HG03159 (cell line): Measurements from ENCODE around the gene HSF5.
"Not testable (repeated sequence)": the region's sequence is repeated elsewhere in the genome, so short reads cannot be mapped to it uniquely, and the experiment has no call there.

Source experiments
- ATAC-seq: cut with Tn5 transposase; IDR thresholded peaks from one replicate; pipeline ENCODE4 v1.9.1; 2021; ENCODE audit warnings: mild to moderate bottlenecking, moderate library complexity; ENCODE audit not compliant: unreplicated experiment

HSF5 gene

DNA sequence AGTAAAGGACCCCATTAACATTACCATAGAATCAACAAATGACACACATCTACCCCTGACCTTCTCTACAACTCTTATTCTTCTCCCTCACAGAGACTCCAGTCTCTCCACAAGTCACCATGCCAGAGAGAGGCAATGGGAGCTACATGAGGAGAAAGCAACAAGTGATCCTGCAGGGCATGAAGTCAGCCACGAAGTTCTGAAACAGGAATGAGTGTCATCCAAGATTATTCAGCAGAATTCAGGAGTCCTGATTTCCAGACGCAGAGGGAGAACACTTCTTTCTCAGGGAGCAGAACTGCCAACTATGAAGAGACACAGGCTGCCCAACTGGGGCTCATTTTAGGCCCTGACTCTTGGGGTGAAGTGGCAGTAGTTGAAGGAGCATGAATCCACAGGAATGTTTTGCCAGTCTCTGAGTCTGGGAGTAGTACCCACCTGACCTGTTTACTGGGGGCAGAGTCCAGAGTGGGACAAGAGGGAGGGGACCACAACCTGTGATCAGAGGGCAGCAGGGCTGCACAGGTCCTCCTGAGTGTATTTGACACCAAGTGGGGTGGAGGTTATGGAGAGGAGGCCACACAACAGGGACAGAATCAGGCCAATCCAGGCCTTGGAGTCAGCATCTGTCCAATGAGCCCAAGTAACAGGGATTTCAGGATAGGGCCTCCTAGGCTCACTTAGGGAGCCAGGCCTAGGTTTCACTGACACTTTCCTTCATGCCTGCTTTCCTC, 28.6 kb upstream of the HSF5 start:
- ATAC-seq, result no peak

DNA sequence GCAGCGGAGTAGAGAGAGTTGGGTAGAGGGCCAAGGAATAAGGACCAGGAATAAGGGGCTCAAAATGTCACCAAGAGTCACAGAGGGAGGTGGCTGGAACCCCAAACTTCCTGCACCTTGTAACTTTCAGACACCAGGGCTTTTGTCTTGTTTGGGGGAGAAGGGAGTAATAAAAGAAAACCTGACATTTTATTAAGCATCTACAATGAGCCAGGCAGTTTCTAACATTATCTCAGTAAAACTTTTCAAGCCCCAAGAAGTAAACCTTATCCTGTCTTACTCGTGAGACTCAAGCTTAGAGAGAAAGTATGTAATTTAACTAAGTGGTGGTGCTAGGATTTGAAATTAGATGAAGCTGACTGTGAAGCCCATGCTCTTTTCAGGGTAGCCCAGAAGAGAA, 27.1 kb upstream of the HSF5 start:
- ATAC-seq, result no peak

DNA sequence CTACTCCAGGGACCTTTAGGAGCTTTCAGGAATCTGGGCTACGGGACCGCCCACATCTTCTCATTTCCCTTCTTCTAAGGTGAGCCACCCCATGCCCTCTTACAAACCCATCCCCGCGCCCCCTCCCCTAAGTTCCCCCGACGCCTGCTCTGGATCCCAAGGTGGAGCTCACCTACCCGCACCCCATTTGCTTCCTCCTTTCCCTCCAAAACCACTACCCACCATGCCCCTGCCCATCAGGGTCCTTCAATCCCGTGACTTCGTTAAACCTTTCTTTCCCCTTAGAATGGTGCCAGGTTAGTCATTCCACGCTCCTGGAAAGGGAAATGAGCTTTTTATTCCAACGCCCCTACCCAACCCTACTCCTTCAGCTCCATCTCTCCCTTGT, 26.6 kb upstream of the HSF5 start:
- no peak for ATAC-seq

DNA sequence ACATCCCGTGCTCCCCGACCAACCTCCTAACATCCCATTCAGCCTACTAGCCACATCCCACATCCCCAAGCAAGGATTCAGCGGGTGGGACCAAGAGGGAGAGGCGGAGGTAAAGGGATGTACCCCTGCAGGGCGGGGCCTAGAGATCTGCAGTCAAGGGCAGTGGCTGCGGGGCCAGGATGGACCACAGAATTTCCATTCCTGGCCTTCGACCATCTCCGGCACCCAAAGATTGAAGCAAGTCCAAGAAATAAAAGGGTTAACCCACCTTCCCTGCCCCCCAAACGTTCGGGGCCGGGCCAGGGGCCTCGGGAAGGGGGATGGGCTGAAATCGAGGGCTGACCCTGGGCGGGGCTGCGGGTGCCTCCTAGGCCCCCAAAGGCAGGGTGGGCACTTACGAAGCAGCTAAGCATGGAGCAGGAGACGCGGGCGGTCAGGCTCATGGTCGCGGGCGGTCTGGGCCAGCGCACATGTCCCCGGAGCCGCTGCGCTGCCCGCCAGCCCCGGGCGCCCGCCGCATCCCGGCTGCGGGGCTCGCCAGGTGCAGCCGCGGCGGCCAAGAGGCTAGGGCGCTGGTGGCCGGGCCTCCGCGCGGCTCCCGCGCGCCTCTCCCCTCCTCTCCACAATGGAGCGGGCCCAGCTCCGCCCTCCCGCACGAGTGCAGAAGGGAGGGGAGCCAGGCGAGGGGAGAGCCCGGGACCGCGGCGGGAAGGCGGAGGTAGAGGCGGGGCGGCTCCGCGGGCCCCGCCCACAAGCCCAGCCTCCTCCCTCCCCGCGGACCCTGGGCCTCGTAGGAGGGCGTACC, 26.0 kb upstream of the HSF5 start, which contains the start of gene MTMR4:
Gene MTMR4, minus strand, starts transcription at position 674 of the 805 bp plus-strand sequence. Its CDS starts 231 bp downstream, at position 443.
- ATAC-seq, result no peak

DNA sequence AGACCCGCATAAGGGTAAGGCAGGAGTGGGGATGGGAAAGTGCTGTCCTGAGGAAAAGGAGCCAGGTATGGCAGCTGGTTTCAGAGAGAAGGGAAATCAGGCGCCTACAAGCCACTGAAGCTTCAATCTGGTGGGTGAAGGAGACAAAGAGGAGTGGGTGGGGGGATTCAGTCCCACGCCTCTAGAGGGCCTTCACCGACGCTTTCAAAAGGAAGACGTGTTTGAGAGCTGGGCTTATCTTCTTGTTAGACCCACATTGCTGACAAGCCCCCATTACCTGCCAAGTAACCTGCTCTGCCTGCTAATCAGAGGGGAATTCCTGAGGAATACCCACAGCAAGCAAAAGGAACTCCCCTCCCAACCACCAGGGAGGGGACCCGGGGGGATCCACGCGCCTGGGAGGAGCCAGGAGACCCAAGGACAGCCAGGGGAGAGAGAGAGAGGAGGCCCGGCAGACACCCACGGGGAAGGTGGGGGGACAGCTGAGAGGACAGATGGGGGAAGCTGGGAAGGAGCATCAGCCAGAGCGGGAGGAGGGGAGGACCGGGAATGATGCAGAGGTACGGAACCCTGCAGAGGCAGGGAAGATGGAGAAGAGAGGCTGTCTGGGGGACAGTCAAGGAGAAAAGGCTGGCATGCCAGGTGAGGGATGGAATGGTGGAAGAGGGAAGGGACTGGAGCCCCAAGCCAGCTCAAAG, 25.2 kb upstream of the HSF5 start:
- no peak for ATAC-seq

DNA sequence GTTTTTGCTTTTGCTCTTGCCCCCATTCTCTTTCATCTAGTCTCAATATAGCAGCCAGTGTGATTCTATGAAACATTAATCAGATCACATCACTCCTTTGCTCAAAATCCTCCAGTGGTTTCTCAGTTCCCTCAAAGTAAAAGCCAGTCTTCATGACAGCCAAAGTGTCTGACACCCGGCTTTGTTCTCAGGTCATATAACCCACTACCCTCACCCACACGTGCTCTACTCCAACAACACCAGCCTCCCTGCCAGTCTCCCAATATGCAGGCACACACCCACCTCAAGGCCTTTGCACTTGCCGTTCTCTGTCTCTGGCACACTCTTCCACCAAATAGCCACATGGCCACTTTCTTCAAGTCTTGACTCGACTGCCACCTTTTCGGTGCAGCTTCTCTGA, 21.9 kb upstream of the HSF5 start:
- no peak for ATAC-seq

DNA sequence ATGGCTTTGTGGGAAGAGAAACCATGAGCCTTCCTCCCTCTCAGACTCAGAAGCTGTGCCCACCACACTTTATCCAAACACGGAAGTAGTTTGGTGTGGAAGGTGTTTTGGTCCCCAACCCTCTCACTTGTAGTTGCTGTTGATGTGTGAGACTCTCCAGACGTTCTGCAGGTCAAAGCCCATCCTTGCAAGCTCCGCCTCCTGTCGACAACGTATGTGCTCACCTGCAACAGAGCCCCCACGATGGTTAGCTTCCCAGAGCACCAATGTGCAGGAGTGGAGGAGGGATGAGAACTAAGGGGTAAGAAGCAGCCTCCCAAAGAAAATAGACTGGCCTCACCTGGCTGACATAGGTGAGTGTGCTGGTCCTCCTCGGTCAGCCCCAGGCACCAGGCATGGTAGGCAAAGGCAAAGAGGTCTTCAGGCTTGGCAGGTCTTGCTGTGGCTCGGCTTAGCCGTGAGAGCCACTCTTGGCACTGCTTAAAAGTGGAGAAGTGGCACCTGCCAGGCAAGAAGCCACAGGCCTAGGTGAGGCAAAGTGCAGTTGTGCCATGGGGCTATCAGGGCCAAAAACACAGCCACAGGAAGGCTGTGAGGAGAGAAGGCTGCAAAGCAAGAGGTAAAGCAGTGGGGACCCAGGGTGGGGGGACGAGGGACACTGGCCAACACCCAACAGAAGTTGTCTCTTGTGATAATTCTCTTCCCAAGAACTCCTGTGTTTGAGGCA, 20.3 kb upstream of the HSF5 start:
- no peak for ATAC-seq

DNA sequence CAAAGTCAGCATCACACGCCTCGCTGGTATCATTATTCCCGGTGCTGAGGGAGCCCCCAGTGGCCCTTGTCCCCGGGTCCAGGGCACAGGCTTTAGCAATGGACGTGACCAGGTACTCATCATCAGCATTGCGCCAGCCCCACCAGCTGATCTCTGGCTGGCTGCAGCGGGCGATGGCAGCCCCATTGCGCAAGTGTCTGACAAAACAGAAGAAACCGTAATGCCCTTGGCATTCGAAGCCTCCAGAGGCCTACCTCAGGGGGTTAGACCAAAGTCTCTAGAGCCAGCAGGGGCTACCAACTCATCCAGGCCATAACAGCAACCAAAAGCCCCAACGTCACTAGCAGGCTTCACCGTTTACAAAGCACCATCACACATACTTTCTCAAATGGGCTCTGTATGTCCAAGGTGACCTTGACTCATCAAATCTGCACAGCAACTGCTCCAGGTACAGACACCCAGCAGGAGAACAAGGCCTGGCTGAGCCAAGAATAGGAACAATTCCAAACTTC, 19.0 kb upstream of the HSF5 start:
- ATAC-seq, result no peak

DNA sequence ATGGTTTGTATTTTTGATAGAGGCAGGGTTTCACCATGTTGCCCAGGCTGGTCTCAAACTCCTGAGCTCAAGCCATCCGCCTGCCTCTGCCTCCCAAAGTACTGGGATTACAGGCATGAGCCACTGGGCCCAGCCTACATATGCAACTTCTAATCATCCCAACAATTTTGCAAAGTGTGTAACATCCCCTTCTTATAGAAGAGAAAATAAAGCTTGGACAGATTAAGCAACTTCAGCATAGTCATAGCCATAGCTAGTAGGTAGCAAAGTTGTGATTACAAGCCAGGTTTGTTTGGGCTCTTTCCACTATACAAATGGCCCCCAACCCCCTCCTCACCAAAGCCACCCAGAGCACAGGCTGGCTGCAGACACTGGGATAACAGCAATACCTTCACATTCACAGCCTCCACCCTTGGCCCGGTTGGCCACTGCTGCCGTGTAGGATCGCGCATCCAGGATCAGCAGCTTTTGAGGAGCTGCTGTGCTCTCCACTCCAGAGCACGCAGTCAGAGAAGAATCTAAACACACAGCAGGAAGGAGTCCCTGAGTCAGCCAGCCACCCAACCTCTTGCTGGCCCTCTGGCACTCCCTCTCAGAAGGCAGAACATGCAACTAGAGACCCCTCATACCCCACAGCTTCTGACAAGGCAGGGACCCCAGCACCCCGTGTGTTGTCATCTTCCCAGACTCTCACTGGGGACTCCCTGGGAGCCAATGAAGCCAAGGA, 18.3 kb upstream of the HSF5 start:
- no peak for ATAC-seq

DNA sequence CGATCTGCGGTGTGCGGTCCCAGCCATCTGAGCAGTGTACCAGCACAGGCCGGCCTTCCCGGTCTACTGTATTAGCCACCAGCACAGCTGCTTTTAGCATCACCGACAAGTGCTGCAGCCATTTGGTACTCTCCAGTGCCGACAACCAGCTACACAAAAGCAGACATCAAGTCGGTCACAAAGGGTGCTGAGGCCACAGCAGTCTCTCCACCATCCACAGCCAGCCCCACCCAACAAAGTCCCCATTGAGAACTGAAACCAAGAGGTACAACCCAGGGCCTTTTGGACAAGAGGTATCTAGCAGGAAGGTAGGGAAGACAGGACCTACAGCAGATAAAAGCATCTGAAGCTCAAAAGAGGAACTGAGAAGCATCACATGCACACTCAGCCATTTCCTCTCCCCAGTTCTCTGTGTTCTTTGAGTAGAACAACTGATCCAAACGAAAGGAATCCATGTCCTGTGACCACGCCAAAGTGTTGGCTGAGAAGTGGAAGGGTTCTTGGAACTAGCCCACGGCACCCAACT, 16.7 kb upstream of the HSF5 start:
- ATAC-seq, result peak; percentile 87

DNA sequence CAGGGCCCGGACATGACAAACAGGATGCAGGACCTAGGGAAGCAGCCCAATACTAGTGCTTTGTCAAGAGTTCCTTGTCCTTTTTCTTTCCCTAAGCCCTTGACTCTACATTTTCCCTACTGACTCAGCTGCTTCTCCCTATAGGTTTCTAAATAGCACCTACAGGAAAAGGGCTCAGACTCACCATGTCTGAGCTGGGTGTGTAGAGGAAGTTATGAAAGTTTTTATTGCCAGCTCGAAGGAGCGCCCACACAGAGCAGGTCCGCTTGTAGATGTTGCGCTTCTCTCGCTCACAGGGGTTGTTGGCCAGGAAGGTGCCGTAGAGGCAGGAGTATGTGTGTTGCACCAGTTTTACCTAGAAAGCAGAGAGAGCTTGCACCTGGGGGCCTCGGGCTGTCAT, 15.7 kb upstream of the HSF5 start:
- ATAC-seq, result no peak

DNA sequence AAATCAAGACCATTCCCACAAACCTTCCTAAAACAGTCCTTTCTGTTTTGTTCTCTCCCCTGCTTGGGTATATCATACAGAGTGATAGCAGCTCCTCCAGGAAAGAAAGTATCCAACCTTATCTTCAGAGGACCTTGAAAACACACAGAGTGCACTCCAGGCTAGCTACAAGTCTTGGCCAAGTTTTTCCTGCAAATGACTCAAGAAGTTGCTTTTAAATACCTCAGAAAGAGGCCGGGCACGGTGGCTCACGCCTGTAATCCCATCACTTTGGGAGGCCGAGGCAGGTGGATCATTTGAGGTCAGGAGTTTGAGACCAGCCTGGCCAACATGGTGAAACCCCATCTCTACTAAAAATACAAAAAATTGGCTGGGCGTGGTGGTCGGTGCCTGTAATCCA, 14.9 kb upstream of the HSF5 start:
- ATAC-seq, result not testable (repeated sequence)

DNA sequence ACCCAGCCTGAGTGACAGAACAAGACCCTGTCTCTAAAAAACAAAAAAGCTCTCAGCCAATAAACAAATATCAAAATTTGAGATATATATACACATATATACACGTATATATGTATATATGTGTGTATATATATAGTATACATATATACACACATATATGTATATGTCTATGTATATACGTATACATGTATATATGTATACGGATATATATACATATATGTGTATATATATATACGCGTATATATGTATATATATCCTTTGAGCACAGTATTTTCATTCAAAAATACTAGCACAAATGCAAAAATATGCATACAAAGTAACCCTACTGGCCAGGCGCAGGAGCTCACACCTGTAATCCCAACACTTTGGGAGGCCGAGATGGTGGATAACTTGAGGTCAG, 13.2 kb upstream of the HSF5 start:
- no peak for ATAC-seq

DNA sequence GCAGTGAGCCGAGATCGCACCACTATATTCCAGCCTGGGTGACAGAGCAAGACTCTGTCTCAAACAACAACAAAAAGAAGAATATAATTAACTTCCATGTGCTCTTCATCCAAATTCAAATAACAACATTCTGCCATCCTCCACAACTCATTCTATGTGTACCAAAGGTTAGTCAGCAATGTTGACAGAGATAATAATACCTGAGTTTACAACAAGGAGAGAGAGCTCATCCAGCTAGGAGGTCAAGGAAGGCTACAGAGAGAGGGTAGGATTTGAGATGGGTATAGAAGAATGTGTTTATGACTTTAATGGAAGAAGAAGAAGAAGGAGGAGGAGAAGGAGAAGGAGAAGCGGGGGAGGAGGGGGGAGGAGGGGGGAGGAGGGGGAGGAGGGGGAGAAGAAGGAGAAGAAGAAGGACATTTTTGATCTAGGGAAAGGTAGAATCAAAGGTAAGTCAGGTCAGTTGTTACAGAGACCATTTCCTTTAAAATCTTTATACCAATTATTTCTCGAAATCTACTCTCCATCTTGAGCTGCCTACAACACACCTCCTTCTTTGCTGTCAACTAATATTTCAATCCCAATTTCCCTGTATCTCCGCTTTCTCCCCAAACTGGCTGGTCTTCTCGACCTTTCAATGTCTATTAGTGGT, 10.1 kb upstream of the HSF5 start:
- no peak for ATAC-seq

DNA sequence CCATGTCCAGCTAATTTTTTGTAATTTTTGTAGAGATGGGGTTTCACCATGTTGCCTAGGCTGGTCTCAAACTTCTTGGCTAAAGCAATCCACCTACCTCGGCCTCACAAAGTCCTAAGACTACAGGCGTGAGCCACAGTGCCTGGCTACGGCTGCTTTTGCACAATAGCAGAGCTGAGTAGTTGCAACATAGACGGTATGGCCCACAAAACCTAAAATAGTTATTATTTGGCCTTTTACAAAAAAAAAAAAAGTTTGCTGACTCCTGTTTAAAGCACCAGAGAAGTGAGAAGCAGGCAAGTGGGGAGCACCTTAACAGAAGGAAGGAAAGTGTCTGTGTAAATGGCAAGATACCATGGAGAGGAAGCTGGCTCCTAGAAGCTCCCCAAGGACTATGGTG, 5.3 kb upstream of the HSF5 start:
- ATAC-seq, result no peak

DNA sequence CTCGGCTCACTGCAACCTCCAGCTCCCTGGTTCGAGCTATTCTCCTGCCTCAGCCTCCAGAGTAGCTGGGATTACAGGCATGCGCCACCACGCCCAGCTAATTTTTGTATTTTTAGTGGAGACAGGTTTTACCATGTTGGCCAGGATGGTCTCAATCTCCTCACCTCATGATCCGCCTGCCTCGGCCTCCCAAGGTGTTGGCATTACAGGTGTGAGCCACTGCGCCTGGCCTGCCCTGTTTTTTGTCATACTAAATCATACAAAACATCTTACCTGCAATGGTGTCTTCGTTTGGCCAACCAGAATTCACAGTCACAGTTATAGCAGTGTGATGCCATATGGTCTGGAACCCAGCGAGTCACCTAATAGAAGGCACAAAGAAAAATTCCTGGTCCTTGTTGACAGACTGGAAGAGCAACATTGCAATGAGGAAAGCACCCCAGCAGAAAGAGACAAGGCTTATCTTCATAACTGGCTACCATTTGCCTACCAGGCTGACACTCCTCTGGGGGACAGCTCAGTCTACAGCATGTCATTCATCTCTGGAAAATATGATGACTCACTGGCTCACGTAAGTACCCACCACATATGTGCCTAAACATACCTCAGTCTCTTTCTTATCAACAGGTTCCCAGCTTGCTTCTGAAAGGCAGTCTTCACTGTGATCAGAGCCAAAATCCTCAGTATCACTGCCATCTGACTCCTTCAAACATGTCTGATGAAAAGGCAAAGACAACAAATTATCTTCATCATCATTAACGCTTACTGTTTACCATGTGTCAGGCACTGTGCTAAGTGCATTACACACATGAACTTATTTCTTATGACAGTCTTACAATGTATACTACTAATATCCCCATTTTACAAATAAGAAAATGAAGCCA, 4.3 kb upstream of the HSF5 start:
- no peak for ATAC-seq

DNA sequence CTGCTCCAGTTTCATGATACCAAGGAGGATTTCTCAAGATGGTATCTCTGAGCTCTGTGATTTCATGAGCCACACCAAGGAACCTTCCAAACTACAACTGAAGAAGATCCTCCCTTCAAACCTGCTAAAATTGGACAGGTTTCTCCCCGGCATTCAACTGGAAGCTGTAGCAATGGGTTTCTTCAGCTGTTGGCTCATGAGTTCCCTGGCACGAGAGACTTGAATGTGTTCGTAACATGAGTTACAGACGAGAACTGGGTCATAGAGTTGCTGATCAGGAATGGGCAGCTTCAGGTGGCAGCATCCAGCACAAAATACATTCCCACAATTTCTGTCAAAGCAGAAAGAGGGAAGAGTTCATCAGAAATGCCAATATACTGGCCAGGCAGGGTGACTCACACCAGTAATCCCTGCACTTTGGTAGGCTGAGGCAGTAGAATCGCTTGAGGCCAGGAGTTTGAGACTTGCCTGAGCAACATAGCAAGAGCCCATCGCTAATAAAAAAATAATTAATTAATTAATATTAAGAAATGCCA, 3.4 kb upstream of the HSF5 start:
- ATAC-seq, result no peak

DNA sequence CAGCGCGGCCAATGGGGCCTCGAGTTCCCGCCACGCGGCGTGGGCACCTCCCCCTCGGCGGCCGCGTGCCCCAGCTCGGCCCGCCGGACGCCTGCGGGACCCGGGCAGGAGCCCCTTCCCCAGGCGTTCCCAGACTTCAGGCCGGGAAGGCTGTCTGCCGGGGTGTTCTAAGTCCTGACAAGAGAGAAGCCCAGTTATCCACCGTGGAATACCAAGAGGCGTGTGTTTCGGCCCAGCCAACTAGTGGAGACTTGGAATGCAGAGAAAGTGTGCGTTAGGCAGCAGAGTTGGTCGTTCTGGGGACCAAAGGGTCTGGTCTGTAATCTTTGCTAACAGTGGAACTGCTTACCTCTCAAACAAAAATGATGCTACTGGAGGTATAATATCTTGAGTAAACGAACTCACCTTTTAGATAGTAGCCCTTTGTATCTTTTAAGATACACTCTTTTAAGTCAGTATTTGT, 251 bp upstream of the HSF5 start:
- ATAC-seq, result no peak
